ES-I3 (cell line): ENCODE data around the gene SERPINA4.

Source experiments
- H3K36me3 ChIP-seq: 2 replicates; pipeline ENCODE4 v1.6.1; 2013; ENCODE audit warnings: mild to moderate bottlenecking, low read length, control low read depth, moderate library complexity; ENCODE audit not compliant: insufficient read depth
- H3K4me1 ChIP-seq: 2 replicates; pipeline ENCODE4 v1.6.1; 2013; ENCODE audit warnings: mild to moderate bottlenecking, control low read depth, low read length; ENCODE audit not compliant: insufficient read depth
- H3K9ac ChIP-seq: 2 replicates; pipeline ENCODE4 v1.6.1; 2013; ENCODE audit warnings: low read depth, mild to moderate bottlenecking, low read length, moderate library complexity
- H3K9me3 ChIP-seq: 2 replicates; pipeline ENCODE4 v1.6.1; 2013; ENCODE audit warnings: mild to moderate bottlenecking, low read length, moderate library complexity; ENCODE audit not compliant: control insufficient read depth, insufficient read depth

The SERPINA4 gene

DNA sequence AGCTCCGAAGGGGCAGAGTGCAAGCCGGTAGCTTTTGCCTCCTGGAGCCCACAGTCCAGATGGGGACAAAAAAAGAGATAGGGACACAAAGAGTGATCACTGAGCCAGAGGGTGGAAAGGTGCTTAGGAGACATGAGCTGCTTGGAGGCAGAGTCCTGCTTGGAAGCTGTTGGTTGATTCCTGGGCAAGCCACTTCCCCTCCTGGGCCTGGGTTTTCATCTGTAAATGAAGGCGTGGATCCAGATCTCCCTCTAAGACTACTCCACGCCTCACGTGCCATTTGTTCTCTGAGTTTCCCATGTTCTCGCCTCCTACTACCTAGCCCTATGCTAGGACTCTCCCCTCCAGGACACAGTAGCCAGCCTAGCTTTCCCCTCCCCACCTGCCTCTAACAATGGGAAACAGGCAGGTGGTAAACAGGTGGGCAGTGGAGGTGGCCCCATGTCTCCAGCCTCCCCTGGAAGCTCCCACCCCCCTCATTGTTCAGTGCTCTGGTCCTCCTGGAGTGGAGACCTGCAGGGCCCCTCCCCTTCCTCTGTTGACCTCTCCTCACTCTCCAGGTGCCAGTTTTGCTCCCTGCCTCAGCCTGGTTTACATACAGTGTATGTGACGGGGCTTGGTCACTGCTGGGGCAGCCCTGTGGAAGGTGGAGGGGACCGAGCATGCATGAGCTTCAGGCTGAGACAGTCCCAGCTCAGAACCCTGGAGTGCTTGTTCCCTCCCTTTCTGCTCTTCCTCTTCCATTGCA is 54.8 kb downstream of the SERPINA4 start:
- peaks cover 10% of the 10 kb centered on the region; the same call in 1 of the 2 replicates for H3K9me3 ChIP-seq
- H3K4me1 ChIP-seq = peaks cover 3% of the 10 kb centered on the region; the same call in 1 of the 2 replicates
- H3K36me3 ChIP-seq = no peaks in the 10 kb centered on the region
- H3K9ac ChIP-seq = no peak overlapping the region

DNA sequence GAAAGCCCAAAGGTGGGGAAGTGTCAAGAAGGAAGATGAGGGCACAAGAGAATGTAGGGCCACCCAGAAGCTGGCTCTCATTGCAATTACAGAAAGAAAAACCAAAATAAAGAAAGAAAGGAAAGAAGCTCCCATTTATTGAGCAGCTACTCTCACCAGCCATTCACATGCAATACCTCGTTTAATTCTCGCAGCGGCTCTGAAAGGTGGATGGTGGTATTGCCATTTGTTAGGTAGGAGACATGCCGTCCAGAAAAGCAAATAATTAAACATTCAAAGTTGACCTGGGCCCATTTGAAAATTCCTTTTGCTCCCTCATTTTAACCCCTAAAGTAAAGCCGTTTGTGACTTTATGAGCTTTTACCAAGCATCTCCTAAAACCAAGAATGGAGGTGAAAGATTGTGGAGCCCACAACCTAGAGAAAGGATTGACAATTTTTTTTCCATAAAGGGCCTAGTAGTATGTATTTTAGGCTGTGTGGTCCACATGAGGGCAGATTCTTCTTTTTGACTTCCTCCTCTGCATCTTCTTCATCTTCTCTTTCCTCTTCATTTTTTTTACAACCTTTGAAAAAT is 56.2 kb downstream of the SERPINA4 start:
- Histone ChIP-seq H3K36me3 (no peaks in the 10 kb centered on the region), H3K9me3 (peaks cover 10% of the 10 kb centered on the region; the same call in 1 of the 2 replicates), H3K9ac (no peak overlapping the region), H3K4me1 (peaks cover under 1% of the 10 kb centered on the region; the same call in 1 of the 2 replicates)

DNA sequence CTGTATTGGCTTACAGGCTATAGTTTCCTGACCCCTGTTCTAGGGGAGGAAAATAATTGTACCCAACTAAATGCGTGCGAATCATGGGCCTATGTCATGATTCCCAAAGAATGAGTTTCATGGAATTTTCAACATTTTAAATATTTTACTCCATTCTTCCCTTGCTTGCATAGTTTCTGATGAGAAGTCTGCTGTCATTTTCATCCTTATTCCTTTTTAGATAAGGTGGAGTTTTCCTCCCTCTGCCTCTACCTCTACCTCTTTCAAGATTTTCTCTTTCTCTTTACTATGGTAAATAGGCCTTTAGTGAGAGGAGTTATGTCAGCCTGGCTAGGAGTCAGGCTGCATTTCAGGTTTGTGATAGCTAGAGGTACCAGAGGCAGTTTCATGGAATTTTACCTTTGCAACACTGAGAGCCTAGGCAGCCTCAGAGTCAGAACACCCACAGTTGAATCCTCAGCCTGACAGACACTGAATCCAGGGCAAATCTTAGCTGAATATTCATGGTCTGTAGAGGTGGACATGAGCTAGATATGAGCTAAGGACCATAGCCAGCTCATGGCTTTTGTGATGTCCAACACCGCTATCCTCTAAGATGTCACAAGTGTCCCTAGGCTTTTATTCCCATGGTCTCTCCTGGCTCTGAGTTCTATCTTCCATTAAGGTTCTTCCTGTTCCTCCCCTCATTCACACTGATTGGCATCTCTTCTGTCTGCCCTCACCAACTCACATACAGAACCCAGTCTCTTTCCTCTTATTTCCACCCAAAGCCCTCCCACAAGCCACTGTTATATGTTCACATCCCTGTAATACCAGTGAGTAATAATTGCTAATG is 57.0 kb downstream of the SERPINA4 start:
- no peak overlapping the region for H3K9ac ChIP-seq
- peaks cover 10% of the 10 kb centered on the region; the same call in 1 of the 2 replicates for H3K9me3 ChIP-seq
- H3K36me3 ChIP-seq = no peaks in the 10 kb centered on the region
- H3K4me1 ChIP-seq = no peaks in the 10 kb centered on the region

DNA sequence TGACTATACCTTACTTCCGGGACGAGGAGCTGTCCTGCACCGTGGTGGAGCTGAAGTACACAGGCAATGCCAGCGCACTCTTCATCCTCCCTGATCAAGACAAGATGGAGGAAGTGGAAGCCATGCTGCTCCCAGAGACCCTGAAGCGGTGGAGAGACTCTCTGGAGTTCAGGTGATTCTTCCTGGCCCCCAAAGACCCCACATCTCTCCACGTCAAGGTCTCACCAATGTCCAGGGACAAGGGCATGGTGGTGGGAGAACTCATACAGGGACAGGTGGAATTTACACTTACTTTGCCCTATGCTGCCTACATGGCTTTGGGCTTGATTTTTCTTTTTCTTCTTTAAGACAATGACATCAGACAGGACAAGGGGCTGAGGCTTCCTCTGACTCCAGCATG is 58.1 kb downstream of the SERPINA4 start:
- H3K36me3 ChIP-seq = no peaks in the 10 kb centered on the region
- H3K4me1 ChIP-seq = no peaks in the 10 kb centered on the region
- H3K9me3 ChIP-seq = peaks cover 10% of the 10 kb centered on the region; the same call in 1 of the 2 replicates
- H3K9ac ChIP-seq = no peak overlapping the region
